H1 (cell line): ENCODE measurements around the gene MAPK8IP2.

Experiments used
- CEBPB ChIP-seq: IDR thresholded peaks from 2 replicates; pipeline ENCODE4 v1.6.1; 2012; ENCODE audit warnings: low read depth, low read length
- CHD2 ChIP-seq: IDR thresholded peaks from 2 replicates; pipeline ENCODE4 v1.6.1; 2012; ENCODE audit warnings: low read length, improper control_type of control experiment
- POLR2A ChIP-seq, 2 experiments: IDR thresholded peaks; 1 replicate in 1 of 2; 2 replicates in 1 of 2; pipeline ENCODE4 v1.6.1; 2011; ENCODE audit warnings: low read depth in 2 of 2, low read length in 2 of 2, mild to moderate bottlenecking in 2 of 2; ENCODE audit errors: control extremely low read depth in 1 of 2
- POLR2AphosphoS5 ChIP-seq: IDR thresholded peaks from 2 replicates; pipeline ENCODE4 v1.6.1; 2011; ENCODE audit warnings: low read depth, low read length
- RBBP5 ChIP-seq: IDR thresholded peaks from 2 replicates; pipeline ENCODE4 v1.7.1; 2012; ENCODE audit warnings: low read depth, mild to moderate bottlenecking, inconsistent platforms, low read length, moderate library complexity, borderline replicate concordance
- RFX5 ChIP-seq: IDR thresholded peaks from 2 replicates; pipeline ENCODE4 v1.6.1; 2011; ENCODE audit warnings: low read depth, low read length, improper control_type of control experiment, borderline replicate concordance
- TF ChIP-seq, protein P1 (sequence below), 3 experiments: IDR thresholded peaks; 1 replicate in 2 of 3; 2 replicates in 1 of 3; pipeline versions ENCODE4 v1.5.1 to v1.6.1; 2011; ENCODE audit warnings: low read length in 3 of 3, mild to moderate bottlenecking in 3 of 3, inconsistent platforms in 2 of 3, low read depth in 1 of 3, moderate library complexity in 1 of 3; ENCODE audit not compliant: insufficient read depth in 1 of 3; ENCODE audit errors: control extremely low read depth in 1 of 3

- TF ChIP-seq POLR2AphosphoS5 (no peak), RBBP5 (no peak), RFX5 (no peak), POLR2A (IDR thresholded peaks at IDR 0.05; ENCODE audit: control extremely low read depth in 1 of 2, low read depth in 2 of 2, low read length in 2 of 2) (no peak), CEBPB (no peak), CHD2 (no peak)
- TF ChIP-seq, protein P1, sequence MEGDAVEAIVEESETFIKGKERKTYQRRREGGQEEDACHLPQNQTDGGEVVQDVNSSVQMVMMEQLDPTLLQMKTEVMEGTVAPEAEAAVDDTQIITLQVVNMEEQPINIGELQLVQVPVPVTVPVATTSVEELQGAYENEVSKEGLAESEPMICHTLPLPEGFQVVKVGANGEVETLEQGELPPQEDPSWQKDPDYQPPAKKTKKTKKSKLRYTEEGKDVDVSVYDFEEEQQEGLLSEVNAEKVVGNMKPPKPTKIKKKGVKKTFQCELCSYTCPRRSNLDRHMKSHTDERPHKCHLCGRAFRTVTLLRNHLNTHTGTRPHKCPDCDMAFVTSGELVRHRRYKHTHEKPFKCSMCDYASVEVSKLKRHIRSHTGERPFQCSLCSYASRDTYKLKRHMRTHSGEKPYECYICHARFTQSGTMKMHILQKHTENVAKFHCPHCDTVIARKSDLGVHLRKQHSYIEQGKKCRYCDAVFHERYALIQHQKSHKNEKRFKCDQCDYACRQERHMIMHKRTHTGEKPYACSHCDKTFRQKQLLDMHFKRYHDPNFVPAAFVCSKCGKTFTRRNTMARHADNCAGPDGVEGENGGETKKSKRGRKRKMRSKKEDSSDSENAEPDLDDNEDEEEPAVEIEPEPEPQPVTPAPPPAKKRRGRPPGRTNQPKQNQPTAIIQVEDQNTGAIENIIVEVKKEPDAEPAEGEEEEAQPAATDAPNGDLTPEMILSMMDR (IDR thresholded peaks at IDR 0.05; ENCODE audit: control extremely low read depth in 1 of 3, insufficient read depth in 1 of 3, low read depth in 1 of 3, low read length in 3 of 3) = no peak
Observed at GRCh38 chr22:50571264-50572175, 29.1 kb upstream of the MAPK8IP2 start.
